ENCODE results near the gene TSSC4.
A peak's percentile ranks its signal among the peaks of the same experiment; 100 is the strongest.

The TSSC4 gene

GRCh38 chr11:2386591-2386990 is 14.0 kb upstream of the TSSC4 start:
- DNase-seq (ENCODE audit: low spot score): no peak

DNA sequence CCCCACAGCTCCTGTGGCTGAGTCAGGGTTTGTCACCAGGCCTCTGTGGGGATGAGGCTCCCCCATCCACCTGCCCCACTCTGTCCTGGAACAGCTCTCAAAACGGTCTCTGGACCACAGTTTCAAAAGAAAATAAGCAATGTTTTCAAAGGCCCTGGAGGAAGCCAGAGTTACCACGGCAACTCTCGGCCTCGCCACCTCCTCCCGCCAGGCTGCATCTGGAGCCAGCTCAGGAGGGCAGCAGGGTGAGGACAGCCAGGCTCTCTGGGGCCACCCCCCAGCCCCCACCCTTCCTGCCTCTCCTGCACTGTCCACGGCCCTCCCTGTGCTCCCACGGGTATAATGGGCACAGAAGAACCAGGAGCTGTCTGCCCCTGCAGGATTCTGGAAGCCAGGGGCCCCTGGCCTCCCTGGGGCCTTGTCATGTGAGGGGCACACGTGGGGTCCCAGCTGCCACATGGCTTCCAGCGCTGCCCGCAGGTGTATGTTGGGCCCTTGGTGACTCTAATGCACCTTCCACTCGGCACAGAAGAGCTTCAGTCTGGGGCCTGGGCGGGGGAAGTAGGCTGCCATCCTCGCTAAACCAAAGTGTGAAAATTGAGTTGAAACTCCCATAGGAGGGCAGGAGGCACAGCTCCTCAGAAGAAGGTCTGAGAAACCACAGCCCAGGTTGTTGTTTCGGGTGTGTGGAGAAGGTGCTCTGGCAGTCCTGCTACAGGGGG is 13.1 kb upstream of the TSSC4 start:
- DNase-seq (ENCODE audit: low spot score): peak; percentile 35

GRCh38 chr11:2388431-2389376 is 11.8 kb upstream of the TSSC4 start:
- DNase-seq (ENCODE audit: low spot score): no peak

DNA sequence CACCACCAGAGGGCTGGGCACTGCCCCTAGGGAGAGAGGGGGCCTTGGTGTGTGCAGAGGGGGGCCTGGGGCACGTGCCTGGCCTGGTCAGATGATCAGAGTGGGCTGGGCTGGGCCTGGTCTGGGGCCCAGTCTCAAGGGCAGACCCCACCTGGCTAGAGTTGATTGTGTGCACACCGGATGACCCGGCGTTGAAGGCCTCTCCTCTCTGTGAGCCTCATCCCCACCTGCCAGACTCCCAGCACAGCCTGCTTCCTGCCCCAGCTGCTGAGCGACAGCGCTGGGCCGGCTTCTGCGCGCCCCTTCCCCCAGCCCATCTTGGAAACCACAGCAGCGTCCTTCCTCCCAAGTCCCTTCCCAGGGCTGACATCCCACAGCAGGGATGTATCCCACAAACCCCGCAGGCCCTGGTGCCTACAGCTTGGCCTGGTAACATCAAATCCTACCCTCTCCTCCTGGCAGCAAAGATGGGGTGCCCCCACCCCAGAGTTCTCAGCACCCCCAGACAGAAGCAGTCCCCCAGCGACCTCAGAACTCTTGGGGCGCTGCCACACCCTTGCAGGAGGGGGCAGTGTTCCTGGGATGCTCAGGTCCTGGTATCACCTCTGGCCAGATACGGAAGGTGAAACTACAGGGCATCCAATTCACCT is 11.0 kb upstream of the TSSC4 start:
- DNase-seq (ENCODE audit: low spot score): no peak

DNA sequence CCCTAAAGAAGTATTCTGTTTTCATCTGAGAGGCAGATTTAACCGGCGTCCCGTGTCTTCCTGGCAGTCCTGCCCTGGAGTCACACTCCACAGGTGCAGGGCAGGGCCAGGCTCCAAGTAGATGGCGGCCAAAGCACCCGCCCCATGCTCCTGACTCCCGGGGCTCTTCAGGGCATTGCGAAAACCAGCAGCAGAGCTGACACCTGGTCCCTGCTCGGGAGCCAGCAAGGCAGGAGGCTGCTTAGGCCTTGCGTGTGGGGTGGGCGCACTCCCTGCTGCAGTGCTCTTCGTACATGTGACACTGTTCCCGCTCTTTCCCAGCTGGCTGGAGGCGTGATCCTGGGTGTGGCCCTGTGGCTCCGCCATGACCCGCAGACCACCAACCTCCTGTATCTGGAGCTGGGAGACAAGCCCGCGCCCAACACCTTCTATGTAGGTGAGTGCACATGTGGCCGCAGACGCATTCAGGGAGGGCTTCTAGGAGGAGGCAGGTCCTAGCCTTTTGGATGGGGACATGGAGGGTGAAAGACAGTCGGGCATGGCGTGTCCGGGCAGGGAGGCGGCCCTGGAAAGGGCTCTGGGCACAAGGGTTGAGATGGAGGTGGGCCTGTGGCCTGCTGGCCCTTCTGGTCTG is 10.3 kb upstream of the TSSC4 start:
- no peak for DNase-seq (ENCODE audit: low spot score)

DNA sequence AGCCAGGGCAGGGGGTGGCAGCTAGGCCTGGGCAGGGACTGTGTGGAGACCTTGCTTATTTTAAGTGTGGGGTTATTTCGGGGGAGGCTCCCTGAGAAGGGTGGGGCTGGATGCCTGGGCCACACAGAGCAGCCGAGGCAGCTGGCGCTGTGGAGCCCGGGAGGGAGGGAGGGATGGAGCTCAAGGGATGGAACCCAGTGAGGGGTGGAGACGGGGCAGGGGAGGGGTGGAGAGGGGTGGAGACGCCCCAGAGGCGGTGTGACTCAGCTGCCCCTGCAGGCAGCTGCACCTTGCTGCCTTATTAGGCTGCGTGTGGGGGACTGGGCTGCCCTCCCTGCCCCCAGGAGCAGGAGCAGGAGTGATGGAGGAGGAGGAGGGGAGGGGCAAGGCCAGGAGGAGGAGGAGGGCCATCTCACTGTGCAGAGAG is 9.8 kb upstream of the TSSC4 start:
- no peak for DNase-seq (ENCODE audit: low spot score)

- no peak for DNase-seq (ENCODE audit: low spot score)
Observed at GRCh38 chr11:2391181-2391975, 9.2 kb upstream of the TSSC4 start.

GRCh38 chr11:2392241-2392959 is 8.2 kb upstream of the TSSC4 start:
- DNase-seq (ENCODE audit: low spot score): no peak

DNA sequence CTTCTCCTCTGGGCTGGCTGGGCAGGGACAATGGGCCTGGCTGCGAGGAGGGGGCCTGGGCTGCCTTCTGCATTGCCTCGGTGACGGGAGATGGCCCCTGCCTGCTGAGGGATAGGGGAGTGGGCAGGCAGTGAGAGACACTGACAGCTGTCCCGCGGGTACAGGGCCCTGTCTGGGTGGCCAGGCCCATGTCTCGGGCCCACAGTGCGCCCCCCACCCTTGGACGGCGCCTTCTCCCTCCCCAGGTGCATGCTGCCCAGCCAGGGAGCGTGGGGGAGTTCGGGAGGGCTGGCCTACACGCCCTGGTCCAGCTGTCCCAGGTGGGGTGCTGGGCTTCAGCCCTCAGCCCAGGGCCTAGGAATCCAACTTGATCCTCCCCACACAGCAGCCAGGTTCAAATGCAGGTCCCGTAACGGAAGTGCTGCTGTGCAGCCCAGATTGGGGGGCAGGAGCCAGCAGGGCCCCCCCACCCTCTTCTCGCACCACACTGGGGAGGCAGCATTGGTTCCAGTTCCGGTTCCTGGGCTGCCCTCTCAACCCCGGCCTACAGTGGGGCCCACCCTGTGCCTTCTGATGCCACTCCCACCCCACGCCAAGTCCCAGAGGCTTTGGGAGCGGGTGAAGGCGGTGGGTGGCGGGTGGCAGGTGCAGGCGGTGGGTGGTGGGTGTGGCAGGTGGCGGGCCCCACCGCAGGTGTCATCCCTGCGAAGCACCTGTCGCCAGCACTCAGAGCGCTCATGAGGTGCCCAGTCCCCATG is 7.3 kb upstream of the TSSC4 start:
- no peak for DNase-seq (ENCODE audit: low spot score)

DNA sequence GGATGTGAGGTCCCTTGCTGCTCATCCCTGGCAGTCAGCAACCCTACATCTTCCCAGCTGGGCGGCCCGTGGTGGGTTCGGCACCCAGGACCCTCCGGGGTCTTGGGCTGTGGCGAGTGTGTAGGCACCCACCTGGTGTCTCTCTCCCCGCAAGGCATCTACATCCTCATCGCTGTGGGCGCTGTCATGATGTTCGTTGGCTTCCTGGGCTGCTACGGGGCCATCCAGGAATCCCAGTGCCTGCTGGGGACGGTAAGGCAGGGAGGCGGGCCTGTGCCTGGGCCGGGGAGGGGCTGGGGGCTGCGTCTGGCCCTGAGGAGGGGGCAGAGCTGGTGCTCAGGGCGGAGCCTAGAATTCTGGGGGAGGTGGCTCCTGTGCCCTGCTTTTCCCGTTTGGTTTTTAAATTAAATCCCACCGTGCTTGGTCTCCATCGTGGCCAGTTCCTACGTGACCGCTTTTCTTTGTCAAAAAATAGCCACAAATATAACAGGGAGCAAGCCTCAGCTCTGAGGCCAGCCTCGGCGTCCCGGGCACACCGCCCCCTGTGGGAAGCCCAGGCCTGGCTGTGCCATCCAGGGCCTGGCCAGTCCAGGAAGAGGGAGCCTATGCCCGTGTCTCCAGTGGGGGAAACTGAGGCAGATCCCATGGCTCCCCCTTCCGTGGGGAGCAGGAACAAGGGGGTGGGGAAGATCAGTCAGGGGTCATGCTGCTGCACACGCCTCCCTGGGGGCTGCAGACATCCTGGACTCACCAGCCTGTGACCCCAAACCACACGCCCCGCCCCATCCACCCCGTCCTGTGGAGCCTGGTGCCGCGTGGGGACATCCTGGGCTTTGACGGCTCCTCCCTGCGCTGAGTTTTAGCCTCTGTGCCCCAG is 6.4 kb upstream of the TSSC4 start:
- DNase-seq (ENCODE audit: low spot score): no peak

DNA sequence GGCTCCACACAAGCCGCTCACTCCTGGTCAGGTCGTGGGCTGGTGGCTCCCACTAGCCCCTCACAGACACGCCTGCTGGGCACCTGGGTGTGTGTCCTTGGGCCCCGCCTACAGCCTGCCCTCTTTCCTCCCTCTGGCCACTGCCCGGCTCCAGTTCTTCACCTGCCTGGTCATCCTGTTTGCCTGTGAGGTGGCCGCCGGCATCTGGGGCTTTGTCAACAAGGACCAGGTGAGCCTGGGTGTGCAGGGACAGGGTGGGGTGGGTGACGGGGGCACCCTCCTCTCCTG is 5.8 kb upstream of the TSSC4 start:
- no peak for DNase-seq (ENCODE audit: low spot score)

DNA sequence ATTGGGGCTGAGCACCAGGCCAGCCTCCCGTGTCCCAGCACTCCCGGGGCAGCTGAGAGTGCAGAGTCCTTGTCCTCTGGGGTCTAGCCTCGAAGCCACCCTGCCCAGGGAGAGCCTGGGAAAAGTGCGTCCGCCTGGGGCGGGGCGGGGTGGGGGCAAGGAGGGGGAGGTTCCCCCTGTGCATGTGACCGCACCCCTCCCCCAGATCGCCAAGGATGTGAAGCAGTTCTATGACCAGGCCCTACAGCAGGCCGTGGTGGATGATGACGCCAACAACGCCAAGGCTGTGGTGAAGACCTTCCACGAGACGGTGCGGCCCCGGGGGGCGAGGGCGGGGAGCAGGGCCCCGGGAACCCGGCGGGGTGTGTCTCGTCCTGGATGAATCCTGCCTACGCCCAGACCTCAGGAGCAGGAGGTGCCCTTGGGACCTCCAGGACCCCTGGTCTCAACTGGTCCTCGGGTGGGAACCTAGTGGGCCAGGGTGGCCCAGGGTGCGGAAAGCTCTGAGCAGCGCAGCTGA is 5.3 kb upstream of the TSSC4 start:
- no peak for DNase-seq (ENCODE audit: low spot score)

GRCh38 chr11:2395856-2396255 is 4.7 kb upstream of the TSSC4 start:
- DNase-seq (ENCODE audit: low spot score): no peak

GRCh38 chr11:2396471-2396870 is 4.1 kb upstream of the TSSC4 start:
- no peak for DNase-seq (ENCODE audit: low spot score)

DNA sequence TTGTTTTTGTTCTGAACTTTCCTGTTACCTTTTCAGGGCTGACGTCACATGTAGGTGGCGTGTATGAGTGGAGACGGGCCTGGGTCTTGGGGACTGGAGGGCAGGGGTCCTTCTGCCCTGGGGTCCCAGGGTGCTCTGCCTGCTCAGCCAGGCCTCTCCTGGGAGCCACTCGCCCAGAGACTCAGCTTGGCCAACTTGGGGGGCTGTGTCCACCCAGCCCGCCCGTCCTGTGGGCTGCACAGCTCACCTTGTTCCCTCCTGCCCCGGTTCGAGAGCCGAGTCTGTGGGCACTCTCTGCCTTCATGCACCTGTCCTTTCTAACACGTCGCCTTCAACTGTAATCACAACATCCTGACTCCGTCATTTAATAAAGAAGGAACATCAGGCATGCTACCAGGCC is 3.5 kb upstream of the TSSC4 start:
- DNase-seq (ENCODE audit: low spot score): no peak

DNA sequence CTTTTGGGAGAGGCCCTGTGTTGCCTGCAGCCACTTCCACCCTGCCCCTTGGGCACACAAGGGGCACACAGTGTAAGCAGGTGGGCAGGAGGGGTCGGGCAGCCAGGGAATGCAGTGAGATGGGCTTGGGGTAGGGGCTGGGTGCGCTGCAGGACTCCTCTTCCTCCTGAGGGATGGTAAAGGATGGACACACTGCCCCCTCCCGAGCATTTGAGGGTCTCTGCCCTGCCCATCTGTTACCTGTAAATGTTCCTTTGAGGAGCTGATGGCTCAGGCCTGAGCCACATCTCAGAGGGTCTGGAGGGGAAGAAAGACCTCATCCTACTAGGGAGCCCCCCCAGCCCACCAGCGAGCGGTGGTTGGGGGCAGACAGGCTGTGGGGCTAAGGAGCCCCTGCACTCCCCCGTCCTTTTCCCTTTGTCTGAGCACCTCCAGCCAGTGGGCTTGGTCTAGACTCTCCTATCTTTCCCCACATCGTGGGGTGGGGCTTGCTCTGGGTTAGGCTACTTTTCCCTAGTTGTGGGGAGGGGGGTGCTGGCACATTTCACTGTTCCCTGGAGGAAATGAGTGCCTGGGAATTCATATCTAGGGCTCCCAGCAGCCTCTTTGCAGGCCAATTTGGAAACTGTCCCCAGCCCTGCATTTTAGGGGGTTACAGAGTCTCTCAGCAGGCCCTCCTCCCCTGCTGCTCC is 1.7 kb upstream of the TSSC4 start:
- no peak for DNase-seq (ENCODE audit: low spot score)

DNA sequence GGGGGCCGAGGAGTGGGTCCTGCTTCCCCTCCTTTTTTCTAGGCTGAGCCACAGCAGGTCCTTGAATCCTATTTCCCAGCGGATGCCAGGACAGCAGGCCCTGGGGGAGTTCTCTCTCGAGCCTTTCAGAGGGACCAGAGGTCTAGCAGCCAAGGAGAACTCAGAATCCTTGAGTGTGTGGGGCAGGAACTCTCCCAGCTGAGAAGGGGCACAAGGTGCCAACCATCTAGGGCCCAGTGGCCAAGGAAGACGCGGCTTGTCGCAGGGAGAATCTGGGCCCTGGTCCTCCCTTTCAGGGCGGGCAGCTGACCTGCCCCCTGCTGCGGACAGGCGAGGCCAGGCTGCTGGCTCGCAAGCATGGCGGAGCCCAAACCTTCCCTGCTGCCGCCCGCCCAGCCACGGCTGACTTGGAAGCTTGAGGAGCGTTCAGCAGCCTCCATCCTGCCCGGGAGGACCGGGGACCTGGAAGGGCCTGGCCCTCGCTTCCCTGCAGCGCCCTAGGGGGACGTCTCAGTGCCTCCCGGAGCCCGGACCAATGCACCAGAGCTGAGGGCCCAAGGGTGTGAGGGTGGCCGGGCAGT is 972 bp upstream of the TSSC4 start:
- DNase-seq (ENCODE audit: low spot score): no peak

Data from activated CD4-positive, alpha-beta T cell treated with anti-CD3 and anti-CD28 coated beads, Interleukin-2, Interleukin-4, amounts not matched to agents 100 ng/mL and 50 ng/mL, durations not matched to agents 16 hours and 8 hours (primary cell).